GM19240 (cell line): ENCODE results near the gene OR2V2.

Experiments used
- DNase-seq: peaks from one replicate; pipeline ENCODE4 v3.0.0; 2011; ENCODE audit warnings: low spot score; ENCODE audit not compliant: insufficient read length

Gene OR2V2

GRCh38 chr5:181205761-181206649 is 58.6 kb downstream of the OR2V2 start:
- no peak for DNase-seq

GRCh38 chr5:181207214-181207959 is 60.0 kb downstream of the OR2V2 start:
- DNase-seq, result no peak

- DNase-seq, result no peak
These were observed 60.5 kb downstream of the OR2V2 start for GRCh38 chr5:181207960-181208253.
